HepG2 (cell line): ENCODE data around the gene GNMT. TPM values are rescaled to one million over a fixed set of nuclear protein-coding genes. Genes with fewer than 3 reads are reported as not detected.

ENCODE experiments used
- ATF7 ChIP-seq, 2 experiments: fragments of 450-650 bp in 1 of 2; sonication (generic) in 1 of 2; formaldehyde crosslinking in 1 of 2; IDR thresholded peaks; 2 replicates each; pipeline versions ENCODE4 v1.4.0 to v1.6.1; 2016 to 2020; ENCODE audit warnings: antibody characterized with exemption in 1 of 2, mild to moderate bottlenecking in 1 of 2, missing genetic modification reagents in 1 of 2
- CBFB ChIP-seq: sonication (generic); formaldehyde crosslinking; IDR thresholded peaks from 2 replicates; pipeline ENCODE4 v1.4.0; 2020; ENCODE audit warnings: missing genetic modification reagents
- CCAR2 ChIP-seq: fragments of 200-400 bp; formaldehyde crosslinking; optimal IDR thresholded peaks from 2 replicates; pipeline ENCODE3; 2018; ENCODE audit warnings: low read depth, mild to moderate bottlenecking, low read length, moderate library complexity
- HDAC2 ChIP-seq: sonication (generic); formaldehyde crosslinking; IDR thresholded peaks from 2 replicates; pipeline ENCODE4 v1.4.0; 2020; ENCODE audit warnings: missing genetic modification reagents
- NFE2L2 ChIP-seq: fragments of 150-350 bp; IDR thresholded peaks from 2 replicates; pipeline ENCODE4 v1.6.1; 2014; ENCODE audit warnings: low read length
- NFRKB ChIP-seq: fragments of 450-650 bp; IDR thresholded peaks from 2 replicates; pipeline ENCODE4 v1.6.1; 2017
- SP5 ChIP-seq: IDR thresholded peaks from 2 replicates; pipeline ENCODE4 v1.6.1; 2016; ENCODE audit warnings: low read depth, borderline replicate concordance
- ZFP36L2 ChIP-seq: sonication (generic); formaldehyde crosslinking; IDR thresholded peaks from 2 replicates; pipeline ENCODE4 v1.4.0; 2020; ENCODE audit warnings: missing genetic modification reagents
- ZMAT5 ChIP-seq: sonication (generic); formaldehyde crosslinking; IDR thresholded peaks from 2 replicates; pipeline ENCODE4 v1.5.0; 2020; ENCODE audit warnings: mild to moderate bottlenecking, low read depth, missing genetic modification reagents, borderline replicate concordance
- ZNF230 ChIP-seq: sonication (generic); formaldehyde crosslinking; IDR thresholded peaks from 2 replicates; pipeline ENCODE4 v1.4.0; 2020; ENCODE audit warnings: mild to moderate bottlenecking, missing genetic modification reagents
- ZNF24 ChIP-seq: fragments of 450-650 bp; IDR thresholded peaks from 2 replicates; pipeline ENCODE4 v1.6.1; 2017; ENCODE audit warnings: antibody characterized with exemption, mild to moderate bottlenecking
- ZNF333 ChIP-seq: sonication (generic); formaldehyde crosslinking; IDR thresholded peaks from 2 replicates; pipeline ENCODE4 v1.4.0; 2020; ENCODE audit warnings: mild to moderate bottlenecking, missing genetic modification reagents, borderline replicate concordance
- ZNF33B ChIP-seq: sonication (generic); formaldehyde crosslinking; IDR thresholded peaks from 2 replicates; pipeline ENCODE4 v1.5.1; 2020; ENCODE audit warnings: mild to moderate bottlenecking, missing genetic modification reagents
- ZNF790 ChIP-seq: sonication (generic); formaldehyde crosslinking; IDR thresholded peaks from 2 replicates; pipeline ENCODE4 v1.8.0; 2022; ENCODE audit warnings: missing genetic modification reagents, mild to moderate bottlenecking, borderline replicate concordance
- ZSCAN20 ChIP-seq: sonication (generic); formaldehyde crosslinking; IDR thresholded peaks from 2 replicates; pipeline ENCODE4 v1.4.0; 2020; ENCODE audit warnings: missing genetic modification reagents, mild to moderate bottlenecking, borderline replicate concordance
- polyA plus RNA-seq, 8 experiments: library from polyadenylated mRNA; depleted of rRNA in 3 of 8; stranded (reverse) in 7 of 8; unstranded in 1 of 8; fragments of >200 nt; fragmentation: Illumina TruSeq in 4 of 8; extraction: Trizol in 4 of 8; gene quantifications; 2 replicates each; pipeline versions ENCODE4 v1.2.1 to v1.2.3, GENCODE V29; 2011 to 2016; ENCODE audit warnings: low read depth in 4 of 8, missing spikeins in 1 of 8, mixed read lengths in 1 of 8; ENCODE audit not compliant: insufficient read depth in 1 of 8
- total RNA-seq, 5 experiments: library from RNA; depleted of rRNA; stranded (reverse); fragments of >200 nt; fragmentation: Illumina TruSeq; extraction: Trizol; gene quantifications; 2 replicates each; pipeline ENCODE4 v1.2.3, GENCODE V29; 2016; ENCODE audit warnings: low read depth in 1 of 5
- TF ChIP-seq, protein P1 (sequence below): sonication (generic); formaldehyde crosslinking; conservative IDR thresholded peaks from 2 replicates; pipeline ENCODE4 v1.4.0; 2020; ENCODE audit warnings: mild to moderate bottlenecking, missing genetic modification reagents, moderate library complexity
- TF ChIP-seq, protein P2 (sequence below): sonication (generic); formaldehyde crosslinking; conservative IDR thresholded peaks from 2 replicates; pipeline ENCODE4 v1.8.0; 2022; ENCODE audit warnings: low read depth, missing genetic modification reagents

Gene GNMT
- total and polyA plus RNA-seq, 2 of the 13 experiments (the other 11 are each of a cell fraction or from before 2014, with no cell fraction given) = 2.8 to 7.0 TPM

GRCh38 chr6:42979523-42980177, 19.1 kb downstream of the GNMT start (continued):
- TF ChIP-seq ZNF333 (CRISPR knock-in tag) = no peak
- no peak for TF ChIP-seq ZSCAN20 (CRISPR knock-in tag)
- 0 out of 2 replicates have a peak, but pooled peaks have one; percentile 1 for TF ChIP-seq ZFP36L2
- TF ChIP-seq CCAR2 = no peak
- 0 out of 2 replicates have a peak, but pooled peaks have one; percentile 4 for TF ChIP-seq ZNF790 (CRISPR knock-in tag)
- no peak; the same call in 1 of the 2 replicates for TF ChIP-seq SP5 (CRISPR knock-in tag)
- TF ChIP-seq CBFB (CRISPR knock-in tag) = no peak
- TF ChIP-seq NFE2L2 = no peak
- TF ChIP-seq, protein P1, sequence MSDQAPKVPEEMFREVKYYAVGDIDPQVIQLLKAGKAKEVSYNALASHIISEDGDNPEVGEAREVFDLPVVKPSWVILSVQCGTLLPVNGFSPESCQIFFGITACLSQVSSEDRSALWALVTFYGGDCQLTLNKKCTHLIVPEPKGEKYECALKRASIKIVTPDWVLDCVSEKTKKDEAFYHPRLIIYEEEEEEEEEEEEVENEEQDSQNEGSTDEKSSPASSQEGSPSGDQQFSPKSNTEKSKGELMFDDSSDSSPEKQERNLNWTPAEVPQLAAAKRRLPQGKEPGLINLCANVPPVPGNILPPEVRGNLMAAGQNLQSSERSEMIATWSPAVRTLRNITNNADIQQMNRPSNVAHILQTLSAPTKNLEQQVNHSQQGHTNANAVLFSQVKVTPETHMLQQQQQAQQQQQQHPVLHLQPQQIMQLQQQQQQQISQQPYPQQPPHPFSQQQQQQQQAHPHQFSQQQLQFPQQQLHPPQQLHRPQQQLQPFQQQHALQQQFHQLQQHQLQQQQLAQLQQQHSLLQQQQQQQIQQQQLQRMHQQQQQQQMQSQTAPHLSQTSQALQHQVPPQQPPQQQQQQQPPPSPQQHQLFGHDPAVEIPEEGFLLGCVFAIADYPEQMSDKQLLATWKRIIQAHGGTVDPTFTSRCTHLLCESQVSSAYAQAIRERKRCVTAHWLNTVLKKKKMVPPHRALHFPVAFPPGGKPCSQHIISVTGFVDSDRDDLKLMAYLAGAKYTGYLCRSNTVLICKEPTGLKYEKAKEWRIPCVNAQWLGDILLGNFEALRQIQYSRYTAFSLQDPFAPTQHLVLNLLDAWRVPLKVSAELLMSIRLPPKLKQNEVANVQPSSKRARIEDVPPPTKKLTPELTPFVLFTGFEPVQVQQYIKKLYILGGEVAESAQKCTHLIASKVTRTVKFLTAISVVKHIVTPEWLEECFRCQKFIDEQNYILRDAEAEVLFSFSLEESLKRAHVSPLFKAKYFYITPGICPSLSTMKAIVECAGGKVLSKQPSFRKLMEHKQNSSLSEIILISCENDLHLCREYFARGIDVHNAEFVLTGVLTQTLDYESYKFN = peak; percentile 14; the same call in 1 of the 2 replicates
- no peak for TF ChIP-seq NFRKB
- no peak for TF ChIP-seq ZNF230
- TF ChIP-seq, protein P2, sequence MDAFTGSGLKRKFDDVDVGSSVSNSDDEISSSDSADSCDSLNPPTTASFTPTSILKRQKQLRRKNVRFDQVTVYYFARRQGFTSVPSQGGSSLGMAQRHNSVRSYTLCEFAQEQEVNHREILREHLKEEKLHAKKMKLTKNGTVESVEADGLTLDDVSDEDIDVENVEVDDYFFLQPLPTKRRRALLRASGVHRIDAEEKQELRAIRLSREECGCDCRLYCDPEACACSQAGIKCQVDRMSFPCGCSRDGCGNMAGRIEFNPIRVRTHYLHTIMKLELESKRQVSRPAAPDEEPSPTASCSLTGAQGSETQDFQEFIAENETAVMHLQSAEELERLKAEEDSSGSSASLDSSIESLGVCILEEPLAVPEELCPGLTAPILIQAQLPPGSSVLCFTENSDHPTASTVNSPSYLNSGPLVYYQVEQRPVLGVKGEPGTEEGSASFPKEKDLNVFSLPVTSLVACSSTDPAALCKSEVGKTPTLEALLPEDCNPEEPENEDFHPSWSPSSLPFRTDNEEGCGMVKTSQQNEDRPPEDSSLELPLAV (CRISPR knock-in tag) = no peak
- TF ChIP-seq ZNF33B = no peak
- no peak for TF ChIP-seq ZMAT5 (CRISPR knock-in tag)
- no peak for TF ChIP-seq HDAC2
- no peak for TF ChIP-seq ATF7 (IDR thresholded peaks at IDR 0.05)
- TF ChIP-seq ATF7 (CRISPR knock-in tag; IDR thresholded peaks at IDR 0.05) = no peak
- TF ChIP-seq ZNF24 = no peak
